GM12872 (cell line): ENCODE measurements around the gene KLHL18.

Experiments used
- CTCF ChIP-seq: IDR thresholded peaks from 3 replicates; pipeline ENCODE4 v1.5.1; 2011; ENCODE audit warnings: low read depth, mild to moderate bottlenecking, low read length, moderate library complexity; ENCODE audit not compliant: insufficient read depth

KLHL18 gene

GRCh38 chr3:47295976-47296375 lies 13.2 kb downstream of the KLHL18 start:
- TF ChIP-seq CTCF = no peak

DNA sequence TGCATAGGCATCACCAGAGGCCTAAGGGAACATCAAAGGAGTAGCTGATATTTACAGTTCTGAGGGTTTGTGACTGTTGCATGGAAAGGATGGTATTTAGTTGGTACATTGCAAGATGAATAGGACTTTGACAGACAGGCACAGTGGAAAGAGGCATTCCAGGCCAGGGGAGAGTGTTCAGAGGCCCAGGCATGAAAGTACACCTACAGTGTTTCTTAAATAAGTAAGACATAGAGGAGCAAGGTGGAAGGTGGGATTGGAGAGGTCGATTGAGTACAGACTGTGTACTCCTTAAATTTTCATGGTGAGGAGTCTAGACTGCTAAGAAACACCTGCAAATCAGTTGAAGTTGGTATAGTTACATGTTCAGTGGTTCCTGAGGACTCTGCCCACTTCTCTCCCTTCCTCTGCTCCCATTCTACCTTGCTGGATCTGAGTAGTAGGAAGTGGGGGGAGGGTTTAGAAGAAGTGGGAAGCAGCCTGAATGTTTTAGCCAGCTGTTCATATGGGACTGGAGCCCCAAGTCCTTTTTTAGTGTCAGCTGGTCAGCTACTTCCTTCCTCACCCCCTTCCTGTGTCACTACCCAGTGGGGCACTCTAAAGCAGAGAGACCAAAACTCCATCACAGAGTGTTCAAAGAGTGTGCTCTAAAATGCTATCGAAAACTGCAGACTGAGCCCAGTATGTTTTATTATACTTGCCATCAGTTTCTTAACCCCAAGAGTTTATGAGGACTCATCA lies 14.0 kb downstream of the KLHL18 start:
- TF ChIP-seq CTCF = no peak

DNA sequence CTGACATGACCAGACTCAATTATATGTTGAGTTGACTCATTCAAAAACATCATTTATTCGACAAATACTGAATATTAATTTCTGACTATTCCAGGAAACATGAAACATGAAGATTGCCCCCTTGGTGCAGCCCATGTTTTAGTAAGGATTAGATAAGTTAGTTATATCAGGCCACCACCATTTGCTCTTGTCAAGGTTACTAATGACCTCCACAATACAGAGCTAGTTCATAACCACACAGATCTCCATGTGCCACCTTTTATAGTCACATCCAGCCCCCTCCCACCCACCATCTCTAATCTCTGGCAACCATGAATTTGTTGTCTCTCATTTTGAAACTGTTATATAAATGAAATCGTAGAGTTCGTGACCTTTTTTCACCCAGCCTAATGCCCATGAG lies 15.7 kb downstream of the KLHL18 start:
- no peak for TF ChIP-seq CTCF

DNA sequence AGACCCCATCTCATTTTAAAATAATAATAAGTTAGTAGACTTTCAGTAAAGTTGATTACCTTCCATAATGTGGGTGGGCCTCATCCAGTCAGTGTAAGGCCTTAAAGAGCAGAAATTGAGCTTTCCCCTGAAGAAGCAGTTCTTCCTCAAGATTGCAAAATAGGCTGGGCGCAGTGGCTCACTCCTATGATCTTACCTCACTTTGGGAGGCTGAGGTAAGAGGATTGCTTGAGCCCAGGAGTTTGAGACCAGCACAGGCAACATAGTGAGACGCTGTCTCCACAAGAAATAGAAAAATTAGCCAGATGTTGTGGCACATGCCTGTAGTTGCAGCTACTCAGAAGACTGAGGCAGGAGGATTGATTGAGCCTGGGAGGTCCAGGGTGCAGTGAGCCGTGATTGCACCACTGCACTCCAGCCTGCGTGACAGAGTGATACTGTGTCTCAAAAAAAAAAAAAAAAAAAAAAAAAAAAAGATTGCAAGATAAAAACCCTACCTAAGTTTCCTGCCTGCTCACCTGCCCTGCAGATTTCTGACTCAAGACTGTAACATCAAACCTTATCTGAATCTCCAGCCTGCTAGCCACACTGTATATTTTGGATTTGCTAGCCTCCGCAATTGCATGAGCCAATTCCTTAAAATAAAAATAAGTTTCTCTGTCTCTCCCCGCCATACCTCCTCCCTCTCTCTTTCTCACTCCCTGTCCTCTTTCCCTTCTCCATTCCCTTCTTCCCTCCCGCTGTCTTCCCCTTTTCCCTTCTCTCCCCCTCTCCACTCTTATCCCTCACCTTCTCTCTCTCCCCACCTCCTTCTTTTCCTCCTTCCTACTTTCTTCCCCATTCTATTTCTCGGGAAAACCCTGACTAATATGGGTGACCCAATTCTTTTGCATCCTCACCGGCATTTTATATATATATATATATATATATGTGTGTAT lies 16.9 kb downstream of the KLHL18 start:
- no peak for TF ChIP-seq CTCF

- TF ChIP-seq CTCF = no peak
Measured at GRCh38 chr3:47301456-47301855, 18.7 kb downstream of the KLHL18 start.

GRCh38 chr3:47306022-47306421 lies 23.3 kb downstream of the KLHL18 start:
- no peak for TF ChIP-seq CTCF

DNA sequence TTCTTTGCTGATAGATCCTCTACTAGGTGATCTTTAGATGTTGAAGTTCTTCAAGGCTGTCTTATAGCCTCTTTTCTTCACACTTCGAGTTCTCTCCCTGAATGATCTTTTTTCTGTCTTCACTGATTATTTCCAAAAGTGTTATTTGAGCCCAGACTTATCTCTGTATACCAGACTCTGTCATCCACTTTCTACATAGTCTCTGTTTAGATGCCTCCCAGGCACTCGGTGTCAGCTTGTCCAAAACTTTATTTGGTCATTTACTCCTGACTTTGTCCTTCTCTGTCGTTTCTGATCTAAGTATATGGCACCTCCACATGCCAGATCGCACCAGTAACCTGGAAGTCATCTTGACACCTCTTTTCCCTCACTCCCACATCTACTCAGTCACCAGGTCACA lies 27.6 kb downstream of the KLHL18 start:
- TF ChIP-seq CTCF = no peak
